WTC11 (cell line): ENCODE measurements around the gene CETP. TPM values are rescaled to one million over a fixed set of nuclear protein-coding genes. Genes with fewer than 3 reads are reported as not detected.
A peak's percentile ranks its signal among the peaks of the same experiment; 100 is the strongest.

ENCODE experiments used
- ATAC-seq: fragments of 200-7000 bp; cut with Tn5 transposase; 2 replicates; pipeline ENCODE4 v1.10.0; 2021; ENCODE audit warnings: mild to moderate bottlenecking, moderate library complexity
- CTCF ChIA-PET: fragments of 300-600 bp; sonication (Branson Sonifier 250); formaldehyde crosslinking; loops from one replicate; lab custom pipeline; 2021; ENCODE audit warnings: antibody characterized with exemption; lab: Charles Lee
- POLR2A ChIA-PET: fragments of 350-600 bp; sonication (Branson Sonifier 250); formaldehyde crosslinking; loops from one replicate; lab custom pipeline; 2021; ENCODE audit warnings: antibody characterized with exemption; lab: Charles Lee
- DNase-seq: peaks from one replicate; pipeline ENCODE4 v3.0.0; 2021; ENCODE audit warnings: low spot score
- H3K27ac Mint-ChIP-seq: 2 replicates; pipeline ENCODE4 v1.8.0; 2021; ENCODE audit warnings: mixed read lengths
- H3K27me3 Mint-ChIP-seq: 2 replicates; pipeline ENCODE4 v1.8.0; 2021; ENCODE audit warnings: low read depth, mild to moderate bottlenecking, moderate library complexity, mixed read lengths
- H3K36me3 Mint-ChIP-seq: 2 replicates; pipeline ENCODE4 v1.8.0; 2021; ENCODE audit warnings: mixed read lengths
- H3K4me1 Mint-ChIP-seq: 2 replicates; pipeline ENCODE4 v1.8.0; 2022; ENCODE audit warnings: mixed read lengths
- H3K4me3 Mint-ChIP-seq: 2 replicates; pipeline ENCODE4 v1.8.0; 2021; ENCODE audit warnings: mild to moderate bottlenecking, moderate library complexity, mixed read lengths
- H3K9me3 Mint-ChIP-seq: 2 replicates; pipeline ENCODE4 v1.8.0; 2021; ENCODE audit warnings: mixed read lengths
- ARID4B ChIP-seq: sonication (generic); formaldehyde crosslinking; IDR thresholded peaks from 2 replicates; pipeline ENCODE4 v1.8.0; 2023; ENCODE audit warnings: missing genetic modification reagents, mild to moderate bottlenecking, borderline replicate concordance
- CDX4 ChIP-seq: fragments of 250-450 bp; sonication (Bioruptor Pico); IDR thresholded peaks from 2 replicates; pipeline ENCODE4 v1.9.0; 2021; ENCODE audit warnings: moderate library complexity, mild to moderate bottlenecking, inconsistent platforms, borderline replicate concordance
- E2F1 ChIP-seq: sonication (generic); formaldehyde crosslinking; IDR thresholded peaks from 2 replicates; pipeline ENCODE4 v1.8.0; 2022; ENCODE audit warnings: mild to moderate bottlenecking, missing genetic modification reagents
- ELF4 ChIP-seq: sonication (generic); formaldehyde crosslinking; IDR thresholded peaks from 2 replicates; pipeline ENCODE4 v1.8.1; 2022; ENCODE audit warnings: low read depth, mild to moderate bottlenecking, moderate library complexity, missing genetic modification reagents
- FOXP4 ChIP-seq: sonication (generic); formaldehyde crosslinking; IDR thresholded peaks from 2 replicates; pipeline ENCODE4 v1.8.0; 2022; ENCODE audit warnings: mild to moderate bottlenecking, missing genetic modification reagents
- GTF2I ChIP-seq: fragments of 250-450 bp; sonication (Bioruptor Pico); conservative IDR thresholded peaks from 2 replicates; pipeline ENCODE4 v1.4.0; 2021; ENCODE audit warnings: mild to moderate bottlenecking
- JUN ChIP-seq: sonication (generic); formaldehyde crosslinking; IDR thresholded peaks from 2 replicates; pipeline ENCODE4 v1.8.0; 2023; ENCODE audit warnings: mild to moderate bottlenecking, missing genetic modification reagents
- MAX ChIP-seq: sonication (generic); formaldehyde crosslinking; IDR thresholded peaks from 2 replicates; pipeline ENCODE4 v1.8.0; 2022; ENCODE audit warnings: mild to moderate bottlenecking, missing genetic modification reagents
- MLX ChIP-seq: sonication (generic); formaldehyde crosslinking; IDR thresholded peaks from 2 replicates; pipeline ENCODE4 v1.8.1; 2023; ENCODE audit warnings: mild to moderate bottlenecking, missing genetic modification reagents, moderate library complexity
- NFE2L1 ChIP-seq: sonication (generic); formaldehyde crosslinking; IDR thresholded peaks from 2 replicates; pipeline ENCODE4 v1.8.1; 2023; ENCODE audit warnings: missing genetic modification reagents
- NFYB ChIP-seq: sonication (generic); formaldehyde crosslinking; conservative IDR thresholded peaks from 2 replicates; pipeline ENCODE4 v1.8.0; 2022; ENCODE audit warnings: low read depth, missing genetic modification reagents
- NR2C2 ChIP-seq: sonication (generic); formaldehyde crosslinking; IDR thresholded peaks from 2 replicates; pipeline ENCODE4 v1.8.0; 2022; ENCODE audit warnings: mild to moderate bottlenecking, missing genetic modification reagents
- PREB ChIP-seq: sonication (generic); formaldehyde crosslinking; IDR thresholded peaks from 2 replicates; pipeline ENCODE4 v1.8.1; 2022; ENCODE audit warnings: mild to moderate bottlenecking, missing genetic modification reagents, moderate library complexity, borderline replicate concordance
- TEAD4 ChIP-seq: sonication (generic); formaldehyde crosslinking; IDR thresholded peaks from 2 replicates; pipeline ENCODE4 v1.8.0; 2022; ENCODE audit warnings: mild to moderate bottlenecking, missing genetic modification reagents
- USF2 ChIP-seq: sonication (generic); formaldehyde crosslinking; IDR thresholded peaks from 2 replicates; pipeline ENCODE4 v1.8.1; 2023; ENCODE audit warnings: mild to moderate bottlenecking, missing genetic modification reagents, moderate library complexity
- ZBTB21 ChIP-seq: sonication (generic); formaldehyde crosslinking; IDR thresholded peaks from 2 replicates; pipeline ENCODE4 v1.8.1; 2023; ENCODE audit warnings: mild to moderate bottlenecking, missing genetic modification reagents, borderline replicate concordance
- ZBTB43 ChIP-seq: sonication (generic); formaldehyde crosslinking; IDR thresholded peaks from 2 replicates; pipeline ENCODE4 v1.8.1; 2023; ENCODE audit warnings: mild to moderate bottlenecking, missing genetic modification reagents
- ZNF121 ChIP-seq: sonication (generic); formaldehyde crosslinking; IDR thresholded peaks from 2 replicates; pipeline ENCODE4 v1.8.0; 2023; ENCODE audit warnings: missing genetic modification reagents
- total RNA-seq: library from RNA; stranded (reverse); gene quantifications from 3 replicates; pipeline ENCODE4 v1.2.3, GENCODE V29; 2021

The CETP gene
- total RNA-seq, 1 experiment from 2014 or later = not detected

- TF ChIP-seq TEAD4 (CRISPR knock-in tag) (no peak), PREB (CRISPR knock-in tag) (0 out of 2 replicates have a peak, but pooled peaks have one; percentile 18), NR2C2 (CRISPR knock-in tag) (no peak)
- peak overlapping the region; percentile 92 for H3K27ac Mint-ChIP-seq
- H3K9me3 Mint-ChIP-seq = no peaks in the 10 kb centered on the region; the same call in 1 of the 2 replicates
- peak overlapping the region; percentile 94 for H3K4me3 Mint-ChIP-seq
- ATAC-seq (no peak; the same call in 1 of the 2 replicates), DNase-seq (no peak)
- ChIA-PET CTCF (interaction anchor here (0.7 to 2.4 kb wide), 5 partner anchors 33 to 284 kb away, joined by 3 to 10 read pairs (median 5); no protein-coding TSS in a partner anchor), POLR2A (interaction anchor here (0.6 to 1.4 kb wide), 9 partner anchors 11 to 256 kb away, joined by 3 to 4 read pairs (median 3); no protein-coding TSS in a partner anchor)
- no peaks in the 10 kb centered on the region for H3K27me3 Mint-ChIP-seq
- H3K36me3 Mint-ChIP-seq = peaks cover 13% of the 10 kb centered on the region
- peaks cover 26% of the 10 kb centered on the region for H3K4me1 Mint-ChIP-seq
These were observed 30.4 kb upstream of the CETP start for GRCh38 chr16:56931271-56931891.

GRCh38 chr16:56931892-56932720 lies 29.6 kb upstream of the CETP start, which contains the start of gene HERPUD1:
TSS of gene HERPUD1 (plus strand) at chr16:56932142. CDS start at chr16:56932245, 103 bp downstream.
- ATAC-seq (peak; percentile 94), DNase-seq (peak; percentile 96)
- Mint-ChIP-seq H3K27me3 (no peaks in the 10 kb centered on the region), H3K4me3 (peak within 1 kb of the TSS; percentile 94), H3K27ac (peak within 1 kb of the TSS; percentile 95), H3K36me3 (peaks cover 18% of the 10 kb centered on the region), H3K9me3 (no peaks in the 10 kb centered on the region; the same call in 1 of the 2 replicates), H3K4me1 (peaks cover 26% of the 10 kb centered on the region)
- ChIA-PET CTCF (interaction anchor here (2.4 kb wide), 1 partner anchor 32 kb away, joined by 10 read pairs; no protein-coding TSS in a partner anchor), POLR2A (interaction anchor here (0.5 to 1.4 kb wide), 7 partner anchors 10 to 256 kb away, joined by 3 to 4 read pairs (median 3); no protein-coding TSS in a partner anchor)
- TF ChIP-seq NFYB (CRISPR knock-in tag) (peak; percentile 88), NFE2L1 (CRISPR knock-in tag) (no peak), JUN (CRISPR knock-in tag) (peak; percentile 78), MAX (peak; percentile 99), FOXP4 (CRISPR knock-in tag) (peak; percentile 60; the same call in 1 of the 2 replicates), ZNF121 (peak; percentile 70; the same call in 1 of the 2 replicates), GTF2I (CRISPR knock-in tag) (no peak), E2F1 (no peak), MLX (CRISPR knock-in tag) (no peak), ZBTB21 (CRISPR knock-in tag) (0 out of 2 replicates have a peak, but pooled peaks have one; percentile 34), USF2 (peak; percentile 92), ELF4 (CRISPR knock-in tag) (no peak), ARID4B (peak; percentile 73; the same call in 1 of the 2 replicates), CDX4 (no peak), ZBTB43 (CRISPR knock-in tag) (no peak)
